ENCODE measurements around the gene MED27.

- no peak for TF ChIP-seq EZH2 (IDR thresholded peaks at IDR 0.05; ENCODE audit: insufficient read depth, poor library complexity, severe bottlenecking)
- no peak for TF ChIP-seq EZH2phosphoT487 (IDR thresholded peaks at IDR 0.05; ENCODE audit: insufficient read depth, low read depth)
Measured at GRCh38 chr9:132023419-132024180, 56.1 kb downstream of the MED27 start.
